K562 (cell line): Measurements from ENCODE around the gene TRDMT1. TPM values are rescaled to one million over a fixed set of nuclear protein-coding genes. Genes with fewer than 3 reads are reported as not detected.

Experiments used
- CC2D1A ChIP-seq: fragments of 450-650 bp; IDR thresholded peaks from 2 replicates; pipeline ENCODE4 v1.6.1; 2017; ENCODE audit warnings: mild to moderate bottlenecking
- DPF2 ChIP-seq: fragments of 450-650 bp; IDR thresholded peaks from 2 replicates; pipeline ENCODE4 v1.6.1; 2016
- FUS ChIP-seq: fragments of 200-400 bp; formaldehyde crosslinking; optimal IDR thresholded peaks from 2 replicates; pipeline ENCODE3; 2017; ENCODE audit warnings: low read depth, low read length
- HEY1 ChIP-seq: fragments of 250-450 bp; sonication (Bioruptor Pico); IDR thresholded peaks from 2 replicates; pipeline ENCODE4 v1.5.0; 2020; ENCODE audit warnings: mild to moderate bottlenecking, moderate library complexity, borderline replicate concordance
- JUND ChIP-seq, 2 experiments: IDR thresholded peaks; 2 replicates in 1 of 2; 3 replicates in 1 of 2; pipeline ENCODE4 v1.6.1; 2011; ENCODE audit warnings: borderline replicate concordance in 2 of 2, low read depth in 2 of 2, low read length in 2 of 2, improper control_type of control experiment in 1 of 2, missing biosample characterization in 1 of 2, missing genetic modification characterization in 1 of 2, missing genetic modification reagents in 1 of 2
- MTF1 ChIP-seq: fragments of 250-450 bp; sonication (Bioruptor Pico); IDR thresholded peaks from 2 replicates; pipeline ENCODE4 v1.9.0; 2021; ENCODE audit warnings: moderate library complexity, mild to moderate bottlenecking, inconsistent platforms, borderline replicate concordance
- NFE2 ChIP-seq: IDR thresholded peaks from 2 replicates; pipeline ENCODE4 v1.6.1; 2014; ENCODE audit warnings: antibody characterized with exemption, low read depth
- PBX2 ChIP-seq, 2 experiments: IDR thresholded peaks in 1 of 2; conservative IDR thresholded peaks in 1 of 2; 2 replicates each; pipeline ENCODE4 v1.6.1; 2016; ENCODE audit warnings: low read depth in 2 of 2, mild to moderate bottlenecking in 1 of 2, missing compliant biosample characterization in 1 of 2, missing genetic modification characterization in 1 of 2, moderate library complexity in 1 of 2
- SMARCA4 ChIP-seq: fragments of 450-650 bp; IDR thresholded peaks from 2 replicates; pipeline ENCODE4 v1.6.1; 2016
- TEAD4 ChIP-seq, 2 experiments: sonication (generic) in 1 of 2; formaldehyde crosslinking in 1 of 2; IDR thresholded peaks; 2 replicates each; pipeline versions ENCODE4 v1.6.1 to v1.8.0; 2012 to 2022; ENCODE audit warnings: borderline replicate concordance in 1 of 2, inconsistent platforms in 1 of 2, low read length in 1 of 2, mild to moderate bottlenecking in 1 of 2, missing genetic modification reagents in 1 of 2
- TRIM24 ChIP-seq, 2 experiments: fragments of 450-650 bp; IDR thresholded peaks; 2 replicates each; pipeline ENCODE4 v1.6.1; 2016
- ZNF12 ChIP-seq: sonication (generic); formaldehyde crosslinking; IDR thresholded peaks from 2 replicates; pipeline ENCODE4 v1.4.0; 2020; ENCODE audit warnings: mild to moderate bottlenecking, missing genetic modification reagents
- polyA plus RNA-seq, 8 experiments: library from polyadenylated mRNA; depleted of rRNA in 4 of 8; stranded (reverse) in 5 of 8; unstranded in 3 of 8; fragments of >200 nt; fragmentation: Nextera tagmentation in 2 of 8; fragmentation: Illumina TruSeq in 1 of 8; extraction: Ambion mirVana in 2 of 8; extraction: Trizol in 1 of 8; gene quantifications; 2 replicates each; pipeline versions ENCODE4 v1.2.1 to v1.2.3, GENCODE V29; 2011 to 2014; ENCODE audit warnings: inconsistent platforms in 1 of 8, missing spikeins in 1 of 8
- total RNA-seq, 7 experiments: library from RNA; depleted of rRNA in 6 of 7; stranded (reverse); fragments of >200 nt in 6 of 7; fragmentation: Illumina TruSeq in 2 of 7; extraction: Trizol in 2 of 7; gene quantifications; 2 replicates each; pipeline versions ENCODE4 v1.2.1 to v1.2.3, GENCODE V29; 2011 to 2021; ENCODE audit warnings: low replicate concordance in 1 of 7
- TF ChIP-seq, protein P1 (sequence below): fragments of 450-650 bp; IDR thresholded peaks from 2 replicates; pipeline ENCODE4 v1.6.1; 2016

The TRDMT1 gene
- total and polyA plus RNA-seq, 9 of the 15 experiments (the other 6 are each of a cell fraction or from before 2014, with no cell fraction given) = 5.4 to 12.6 (median 9.3) TPM

- peak; percentile 15; the same call in 1 of the 2 replicates for TF ChIP-seq JUND (IDR thresholded peaks at IDR 0.05; ENCODE audit: borderline replicate concordance, low read depth, low read length)
- TF ChIP-seq JUND (tag; IDR thresholded peaks at IDR 0.05; ENCODE audit: borderline replicate concordance, low read depth, low read length) = peak; percentile 31; the same call in 1 of the 3 replicates
- no peak for TF ChIP-seq FUS
- no peak for TF ChIP-seq CC2D1A
- TF ChIP-seq HEY1 (CRISPR knock-in tag) = no peak
- peak; percentile 68 for TF ChIP-seq PBX2 (CRISPR knock-in tag; IDR thresholded peaks at IDR 0.05; ENCODE audit: low read depth)
- TF ChIP-seq PBX2 (tag; conservative IDR thresholded peaks at IDR 0.05; ENCODE audit: low read depth) = peak; percentile 88
- no peak for TF ChIP-seq ZNF12 (CRISPR knock-in tag)
- TF ChIP-seq TRIM24 (IDR thresholded peaks at IDR 0.05) = peak; percentile 50 to 57; a peak in 2 of 4 replicates
- 0 out of 2 replicates have a peak, but pooled peaks have one; percentile 40 for TF ChIP-seq SMARCA4
- TF ChIP-seq DPF2 = peak; percentile 45; the same call in 1 of the 2 replicates
- TF ChIP-seq MTF1 (CRISPR knock-in tag) = no peak
- 0 out of 2 replicates have a peak, but pooled peaks have one; percentile 24 for TF ChIP-seq NFE2
- TF ChIP-seq TEAD4 (IDR thresholded peaks at IDR 0.05; ENCODE audit: low read length) = 0 out of 2 replicates have a peak, but pooled peaks have one; percentile 15
- no peak for TF ChIP-seq TEAD4 (CRISPR knock-in tag; IDR thresholded peaks at IDR 0.05; ENCODE audit: borderline replicate concordance)
- TF ChIP-seq, protein P1, sequence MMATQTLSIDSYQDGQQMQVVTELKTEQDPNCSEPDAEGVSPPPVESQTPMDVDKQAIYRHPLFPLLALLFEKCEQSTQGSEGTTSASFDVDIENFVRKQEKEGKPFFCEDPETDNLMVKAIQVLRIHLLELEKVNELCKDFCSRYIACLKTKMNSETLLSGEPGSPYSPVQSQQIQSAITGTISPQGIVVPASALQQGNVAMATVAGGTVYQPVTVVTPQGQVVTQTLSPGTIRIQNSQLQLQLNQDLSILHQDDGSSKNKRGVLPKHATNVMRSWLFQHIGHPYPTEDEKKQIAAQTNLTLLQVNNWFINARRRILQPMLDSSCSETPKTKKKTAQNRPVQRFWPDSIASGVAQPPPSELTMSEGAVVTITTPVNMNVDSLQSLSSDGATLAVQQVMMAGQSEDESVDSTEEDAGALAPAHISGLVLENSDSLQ = peak; percentile 95
Measured at GRCh38 chr10:17161775-17162174, 39.7 kb downstream of the TRDMT1 start (continued).
